GM12874 (cell line): ENCODE results near the gene STAT5B.

Experiments
- CTCF ChIP-seq: IDR thresholded peaks from 2 replicates; pipeline ENCODE4 v1.5.1; 2011; ENCODE audit warnings: low read depth, mild to moderate bottlenecking, control low read depth, low read length, moderate library complexity; ENCODE audit not compliant: insufficient read depth

STAT5B gene

GRCh38 chr17:42184713-42185620 is 91.2 kb downstream of the STAT5B start, which contains the start of gene HCRT:
TSS of gene HCRT (minus strand) at chr17:42185452. CDS start at chr17:42185365, 87 bp downstream.
- TF ChIP-seq CTCF, result no peak

GRCh38 chr17:42183741-42184711 is 92.2 kb downstream of the STAT5B start:
- peak; percentile 98 for TF ChIP-seq CTCF

GRCh38 chr17:42182927-42183734 is 93.1 kb downstream of the STAT5B start:
- TF ChIP-seq CTCF, result no peak

GRCh38 chr17:42181851-42182207 is 94.4 kb downstream of the STAT5B start:
- no peak for TF ChIP-seq CTCF

- peak; percentile 76 for TF ChIP-seq CTCF
Observed at GRCh38 chr17:42180922-42181850, 95.0 kb downstream of the STAT5B start, which contains the start of gene KCNH4. TSS of gene KCNH4 (minus strand) at chr17:42181142. CDS start at chr17:42180945, 197 bp downstream.

GRCh38 chr17:42180411-42180921 is 95.7 kb downstream of the STAT5B start:
- no peak for TF ChIP-seq CTCF
